ENCODE measurements around the gene ZFC3H1. TPM values are rescaled to one million over a fixed set of nuclear protein-coding genes. Genes with fewer than 3 reads are reported as not detected.

ZFC3H1 gene
- total RNA-seq, 1 experiment from 2014 or later: 24.4 TPM

- no peaks in the 10 kb centered on the region for H3K9me3 Mint-ChIP-seq
- peaks cover 0 to 28% (median 22%) of the 10 kb centered on the region in 3 experiments; a peak in 5 of 7 replicates for H3K36me3 Mint-ChIP-seq (ENCODE audit: insufficient read depth in 1 of 3, low read depth in 3 of 3)
Observed at GRCh38 chr12:71695782-71696181, 32.1 kb upstream of the ZFC3H1 start.

More at GRCh38 chr12:71695782-71696181, 32.1 kb upstream of the ZFC3H1 start:
- no peaks in the 10 kb centered on the region for H3K9me3 ChIP-seq (ENCODE audit: control insufficient read depth, low read depth, low read length)
- no peaks in the 10 kb centered on the region for H3K27me3 ChIP-seq (ENCODE audit: insufficient read depth, low read length)
- Mint-ChIP-seq H3K27ac (no peak overlapping the region), H3K4me3 (no peak overlapping the region), H3K27me3 (ENCODE audit: low read depth) (no peaks in the 10 kb centered on the region), H3K4me1 (peaks cover 0 to 2% of the 10 kb centered on the region in 2 experiments; a peak in 1 of 4 replicates)
- H4K5ac ChIP-seq (ENCODE audit: insufficient read length, low read depth, low read length): no peak overlapping the region
- no peaks in the 10 kb centered on the region for H3K79me1 ChIP-seq (ENCODE audit: insufficient read depth, low read depth, low read length, poor library complexity, severe bottlenecking)
- H3K4ac ChIP-seq (ENCODE audit: low read depth, low read length): no peak overlapping the region
- no peaks in the 10 kb centered on the region for H4K20me1 ChIP-seq (ENCODE audit: control insufficient read depth, insufficient read depth, insufficient read length)
- H4K91ac ChIP-seq (ENCODE audit: insufficient read length, low read depth, low read length): no peak overlapping the region
- no peak overlapping the region for H2BK12ac ChIP-seq (ENCODE audit: insufficient read length, low read depth, low read length)
- TF ChIP-seq CTCF (conservative IDR thresholded peaks at IDR 0.05): no peak
- no peaks in the 10 kb centered on the region for H3K23me2 ChIP-seq (ENCODE audit: insufficient read length, low read depth, low read length, poor library complexity, severe bottlenecking)
- H3K4me2 ChIP-seq (ENCODE audit: insufficient read depth, insufficient read length, low read length): no peak overlapping the region
- no peak overlapping the region for H2BK20ac ChIP-seq (ENCODE audit: low read depth, low read length, poor library complexity, severe bottlenecking)
- no peak overlapping the region for H3K9ac ChIP-seq (ENCODE audit: extremely low read depth, insufficient read length, low read length)
- H2BK120ac ChIP-seq (ENCODE audit: low read depth, low read length, poor library complexity, severe bottlenecking): no peak overlapping the region
- no peak overlapping the region for H3K23ac ChIP-seq (ENCODE audit: insufficient read length, low read depth, low read length)
- H3K14ac ChIP-seq (ENCODE audit: insufficient read depth, low read length): no peak overlapping the region
- H3K4me1 ChIP-seq (ENCODE audit: insufficient read depth, low read length): no peaks in the 10 kb centered on the region
- no peak overlapping the region for H3K56ac ChIP-seq (ENCODE audit: insufficient read length, low read depth, low read length)
- no peak overlapping the region for H3K27ac ChIP-seq (ENCODE audit: insufficient read length, low read depth, low read length)
- no peak for DNase-seq
- H2BK15ac ChIP-seq (ENCODE audit: low read depth, low read length): no peak overlapping the region
- no peak overlapping the region for H3K18ac ChIP-seq (ENCODE audit: insufficient read length, low read depth, low read length)
- H2AFZ ChIP-seq (ENCODE audit: low read length): no peak overlapping the region
- no peak overlapping the region for H3T11ph ChIP-seq (ENCODE audit: low read length)
- no peaks in the 10 kb centered on the region for H3K79me2 ChIP-seq (ENCODE audit: insufficient read depth, low read length)
- WGBS (ENCODE audit: extremely low coverage, insufficient read length, low lambda C conversion rate): no CpG with 5 or more reads among the region's 1 CpG
- H2AK5ac ChIP-seq (ENCODE audit: insufficient read length, low read length): no peak overlapping the region
- H4K8ac ChIP-seq (replicated peaks; ENCODE audit: insufficient read length, low read depth, low read length): no peak overlapping the region
- H2BK5ac ChIP-seq (ENCODE audit: insufficient read length, low read length): no peak overlapping the region
